Dermis microvascular lymphatic vessel endothelial cell (primary cell): ENCODE results near the gene CCDC66. TPM values are rescaled to one million over a fixed set of nuclear protein-coding genes. Genes with fewer than 3 reads are reported as not detected.

ENCODE experiments used
- DNase-seq, 2 donors: peaks; one replicate each; pipeline versions ENCODE4 v3.0.0 to v3.0.0-alpha.2; 2010; ENCODE audit warnings: low read depth in 2 of 2
- total RNA-seq: library from RNA; depleted of rRNA; stranded (reverse); fragments of >200 nt; gene quantifications from 2 replicates; pipeline ENCODE4 v1.2.1, GENCODE V29; 2014

Gene CCDC66
- total RNA-seq, 1 donor from 2014 or later: 5.9 TPM

DNA sequence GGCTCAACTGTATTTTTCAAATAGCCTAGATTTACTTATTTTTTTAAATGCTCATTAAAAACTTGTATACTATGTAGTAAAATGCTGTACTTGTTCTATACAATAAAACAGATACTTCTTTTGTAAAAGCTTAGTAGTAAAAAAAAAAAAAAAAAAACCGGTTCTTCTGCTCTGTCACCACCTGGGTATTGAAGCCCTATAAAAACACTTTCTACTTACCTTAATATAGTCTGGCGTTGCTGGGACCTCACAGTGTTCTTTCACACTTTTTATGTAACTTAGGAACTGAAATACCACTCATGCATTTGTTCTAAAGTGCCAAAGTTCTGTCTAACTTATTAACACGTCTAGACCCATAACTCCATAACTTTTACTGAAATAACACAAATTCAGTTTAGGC is 64.7 kb downstream of the CCDC66 start:
- no peak for DNase-seq

GRCh38 chr3:56622381-56622780 is 65.4 kb downstream of the CCDC66 start:
- DNase-seq: no peak

DNA sequence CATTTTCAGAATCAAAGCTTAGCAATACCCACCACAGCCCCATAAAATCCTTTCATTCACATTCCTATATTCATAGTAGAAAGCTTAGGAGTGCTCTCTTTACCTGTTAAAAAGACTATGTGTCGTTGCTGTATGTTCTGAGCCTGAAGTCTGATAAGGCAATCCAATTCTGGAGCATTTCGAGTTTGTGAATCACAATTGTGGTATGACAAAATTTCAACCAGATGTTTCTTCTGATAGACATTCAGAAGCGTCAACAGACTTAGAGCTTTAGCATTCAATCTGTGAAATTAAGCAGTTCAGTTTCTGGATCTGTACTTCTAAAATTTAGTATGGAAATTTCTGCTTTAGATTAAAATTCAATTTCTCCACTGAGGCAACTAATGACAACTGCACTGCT is 67.8 kb downstream of the CCDC66 start:
- DNase-seq: no peak

- no peak for DNase-seq
Observed at GRCh38 chr3:56629047-56629446, 72.1 kb downstream of the CCDC66 start.

DNA sequence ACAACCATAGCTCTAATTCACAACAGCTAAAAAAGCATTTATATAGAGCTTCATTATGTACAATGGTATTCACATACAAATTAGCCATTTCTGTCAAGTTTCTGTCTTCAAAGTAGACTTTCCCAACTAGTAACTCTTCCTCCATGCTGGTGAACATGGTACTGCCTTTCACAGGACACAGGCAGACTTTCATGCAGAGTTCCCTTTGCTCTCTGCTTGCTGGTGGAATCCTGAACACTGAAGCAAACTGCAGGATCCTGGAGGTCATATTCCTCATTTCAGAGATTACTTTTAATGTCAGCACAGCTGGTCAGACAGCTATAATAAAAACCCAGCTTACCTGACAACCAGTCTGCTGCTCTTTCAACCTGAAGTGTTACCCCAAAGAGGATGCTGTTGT is 72.5 kb downstream of the CCDC66 start:
- no peak for DNase-seq

DNA sequence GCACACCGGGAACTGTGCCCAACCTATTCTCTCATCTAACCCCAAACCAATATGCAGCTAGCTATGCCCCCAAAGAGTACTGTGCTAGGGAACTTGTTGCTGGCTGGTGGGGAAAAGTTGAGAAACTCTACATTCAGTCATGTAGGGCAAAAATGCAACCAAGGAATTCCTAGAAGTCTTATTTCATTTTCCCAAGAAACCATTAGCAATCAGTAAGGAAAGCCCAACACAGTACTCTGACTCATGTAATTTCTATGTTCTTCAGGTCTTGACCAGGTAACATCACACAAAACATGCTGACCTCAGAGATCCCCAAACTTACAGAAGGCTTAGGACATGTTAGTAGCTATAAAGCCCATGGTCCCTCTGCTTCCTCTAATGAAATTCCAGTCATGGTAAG is 74.0 kb downstream of the CCDC66 start:
- no peak for DNase-seq

DNA sequence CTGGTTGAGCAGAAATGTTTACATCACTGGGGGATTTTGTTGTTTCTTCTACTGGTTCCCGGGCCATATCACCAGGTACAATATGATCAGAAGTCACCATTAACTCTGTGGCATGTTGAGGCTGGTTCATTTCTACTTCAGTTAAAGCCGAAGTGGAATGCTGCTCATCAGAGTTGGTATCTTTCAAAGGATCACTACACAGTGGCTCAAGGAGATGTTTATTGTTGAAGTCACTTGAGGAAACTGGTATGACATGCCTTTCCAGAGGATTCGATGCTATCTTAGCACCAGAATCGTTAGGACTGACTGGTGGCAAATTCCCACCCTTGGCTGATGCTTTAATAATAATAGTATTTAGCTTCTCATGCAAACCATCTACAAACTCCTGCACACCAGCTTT is 76.2 kb downstream of the CCDC66 start:
- no peak for DNase-seq

DNA sequence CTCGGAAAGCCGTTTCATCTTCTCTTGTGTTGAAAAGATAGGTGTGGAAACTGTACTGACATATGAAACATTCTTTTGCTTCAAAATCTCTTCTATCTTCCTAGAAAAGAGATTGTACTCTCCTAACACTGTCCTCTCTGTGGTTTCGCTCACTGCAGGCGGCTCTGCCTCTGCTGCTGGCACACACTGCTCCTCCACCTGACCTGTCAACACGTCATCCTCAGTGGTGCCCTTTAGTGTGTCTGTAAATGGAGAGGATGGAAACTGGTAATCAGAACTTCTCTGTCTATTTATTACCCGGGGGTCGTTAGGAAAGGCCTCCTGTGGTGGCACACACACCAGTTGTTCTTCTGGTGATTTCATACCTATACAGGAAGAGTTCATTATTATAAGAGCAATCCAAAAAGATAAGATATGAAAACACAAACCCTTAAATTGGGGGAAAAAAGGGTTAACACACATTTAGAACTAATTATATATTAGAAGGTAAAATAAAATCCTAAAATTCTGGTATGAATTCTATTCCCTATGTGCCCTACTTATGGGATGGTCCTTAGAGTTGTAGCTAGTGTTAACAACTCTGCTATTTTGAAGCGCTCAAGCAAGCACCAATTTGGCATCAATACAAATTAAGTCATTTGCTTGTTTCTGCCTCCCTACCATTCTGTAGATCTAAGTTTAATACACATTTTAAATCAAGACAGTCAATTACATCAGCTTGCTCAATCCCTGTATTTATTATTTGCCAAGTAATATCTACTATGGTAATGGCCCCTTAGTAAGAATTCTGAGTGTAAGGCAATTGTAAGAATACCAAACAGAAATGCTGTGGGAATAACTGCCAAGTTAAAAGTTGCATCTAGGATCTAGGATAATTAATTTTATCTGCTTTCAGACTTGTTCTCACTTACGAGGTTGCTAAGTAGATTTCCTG is 76.9 kb downstream of the CCDC66 start:
- DNase-seq: peak in 1 of 2 donors; percentile 7

GRCh38 chr3:56645407-56645806 is 88.4 kb downstream of the CCDC66 start:
- DNase-seq: no peak

GRCh38 chr3:56654460-56654859 is 97.5 kb downstream of the CCDC66 start:
- DNase-seq: no peak

- no peak for DNase-seq
Observed at GRCh38 chr3:56655709-56656108, 98.7 kb downstream of the CCDC66 start.

DNA sequence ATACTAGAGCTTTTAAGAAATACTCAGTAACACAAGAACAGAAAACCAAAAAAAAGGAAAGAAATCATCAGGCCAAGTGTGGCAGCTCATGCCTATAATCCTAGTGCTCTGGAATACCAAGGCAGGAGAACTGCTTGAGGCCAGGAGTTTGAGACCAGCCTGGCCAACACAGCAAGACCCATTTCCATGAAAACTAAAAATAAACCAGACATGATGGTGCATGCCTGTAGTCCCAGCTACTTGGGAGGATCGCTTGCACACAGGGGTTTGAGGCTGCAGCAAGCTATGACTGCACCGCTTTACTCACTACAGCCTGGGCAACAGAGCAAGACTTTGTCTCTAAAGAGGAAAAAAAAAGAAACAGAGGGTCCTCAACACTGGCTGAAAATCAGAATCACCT is 107.8 kb downstream of the CCDC66 start:
- DNase-seq: no peak

DNA sequence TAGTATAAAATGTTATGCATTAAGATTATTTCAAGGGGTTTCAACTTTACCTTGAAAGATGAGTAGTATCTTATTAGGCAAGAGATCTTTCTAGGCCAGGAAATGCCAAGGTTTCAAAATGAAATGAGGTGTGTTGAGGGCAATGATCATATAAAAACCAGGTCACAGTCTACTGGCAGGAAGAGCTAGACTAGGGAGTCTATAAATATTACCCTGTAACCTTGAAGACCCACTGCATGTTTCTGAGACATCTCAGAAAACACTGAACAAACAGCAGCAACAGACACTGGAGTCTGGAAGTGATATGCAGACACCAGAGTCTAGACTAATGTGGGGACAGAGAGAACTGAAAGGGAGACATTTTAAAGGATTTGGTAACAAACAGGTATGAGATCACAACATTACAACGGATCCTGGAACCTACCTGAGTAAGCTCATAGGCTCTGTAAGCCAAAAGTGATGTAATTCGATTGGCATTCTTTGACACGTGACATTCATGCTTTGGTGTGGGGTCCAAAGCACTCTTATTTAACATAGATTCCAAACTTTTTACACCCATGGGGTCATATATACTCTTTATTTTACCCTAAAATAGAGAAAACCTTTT is 111.1 kb downstream of the CCDC66 start:
- DNase-seq: no peak

Other genes starting within 250 kb of the CCDC66 start
- gene ERC2, start 88.7 kb upstream of the CCDC66 start, total RNA-seq: 1.1 and 1.5 TPM in 2 replicates
- 57.4 and 61.1 TPM in 2 replicates for gene TASOR, start 126.1 kb downstream of the CCDC66 start, total RNA-seq
- gene ARHGEF3, start 244.8 kb downstream of the CCDC66 start, total RNA-seq: 8.3 and 10.6 TPM in 2 replicates